Superior temporal gyrus (tissue), 1 donor: ENCODE data around the gene TAF11L14.

Experiments
- DNase-seq: peaks from one replicate; pipeline ENCODE4 v3.0.0-alpha.2; 2016; ENCODE audit errors: extremely low spot score

TAF11L14 gene

DNA sequence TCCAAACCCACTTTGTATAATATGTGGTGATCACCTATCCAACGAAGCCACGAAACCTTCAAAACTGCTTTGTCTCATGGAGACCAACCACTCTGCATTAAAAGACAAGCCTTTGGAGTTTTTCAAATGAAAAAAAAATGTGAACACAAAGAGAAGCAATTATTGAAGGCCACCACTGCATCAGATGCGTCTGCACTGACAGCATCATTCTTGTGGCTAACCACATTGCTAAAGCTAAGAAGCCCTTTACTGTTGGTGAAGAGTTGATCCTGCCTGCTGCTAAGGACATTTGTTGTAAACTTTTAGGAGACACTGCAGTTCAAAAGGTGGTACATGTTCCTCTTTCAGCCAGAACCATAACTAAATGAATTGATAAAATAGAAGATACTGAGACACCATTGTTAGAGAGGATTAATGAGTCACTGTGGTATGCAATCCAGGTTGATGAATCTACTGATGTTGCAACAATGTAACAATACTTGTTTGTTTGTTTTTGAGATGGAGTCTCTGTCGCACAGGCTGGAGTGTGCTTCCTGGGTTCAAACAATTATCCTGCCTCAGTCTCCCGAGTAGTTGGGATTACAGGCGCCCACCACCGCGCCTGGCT lies 45.4 kb downstream of the TAF11L14 start:
- no peak for DNase-seq

DNA sequence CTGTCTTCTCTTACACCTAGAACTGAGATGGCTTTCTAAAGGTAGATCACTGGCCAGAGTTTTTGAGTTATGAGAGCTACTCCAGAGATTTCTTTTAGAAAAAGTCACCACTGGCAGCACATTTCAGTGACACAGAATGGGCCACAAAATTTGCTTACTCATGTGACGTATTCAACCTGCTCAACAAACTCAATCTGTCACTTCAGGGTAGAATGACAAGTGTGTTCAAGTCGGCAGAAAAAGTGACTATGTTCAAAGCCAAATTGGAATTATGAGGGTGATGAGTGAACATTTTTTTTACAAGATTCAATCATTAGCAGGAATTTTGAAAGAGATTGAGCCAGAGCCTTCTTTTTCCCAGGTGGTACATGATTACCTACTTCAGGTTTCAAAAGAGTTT lies 46.5 kb downstream of the TAF11L14 start:
- DNase-seq, result no peak
